HEK293T (cell line): ENCODE results near the gene DNAJB11.

Source experiments
- CTCF ChIA-PET: fragments of 350-600 bp; formaldehyde crosslinking; extraction: SDS; loops from one replicate; lab custom pipeline; 2021; ENCODE audit warnings: antibody characterized with exemption, inconsistent platforms; lab: Yijun Ruan, JAX
- POLR2A ChIA-PET: fragments of 350-600 bp; formaldehyde crosslinking; extraction: SDS; loops from one replicate; lab custom pipeline; 2020; ENCODE audit warnings: antibody characterized with exemption, inconsistent platforms; lab: Yijun Ruan, JAX
- DNase-seq: peaks from one replicate; pipeline ENCODE4 v3.0.0; 2012; ENCODE audit warnings: mixed read lengths; ENCODE audit errors: extremely low spot score
- ARNT ChIP-seq: fragments of 450-650 bp; IDR thresholded peaks from 2 replicates; pipeline ENCODE4 v1.6.1; 2017; ENCODE audit warnings: mild to moderate bottlenecking
- BHLHE40 ChIP-seq: fragments of 450-650 bp; IDR thresholded peaks from 2 replicates; pipeline ENCODE4 v1.6.1; 2016; ENCODE audit warnings: mild to moderate bottlenecking, moderate library complexity, borderline replicate concordance
- CTBP1 ChIP-seq: fragments of 450-650 bp; IDR thresholded peaks from 2 replicates; pipeline ENCODE4 v1.6.1; 2016; ENCODE audit warnings: borderline replicate concordance
- ELF4 ChIP-seq: fragments of 450-650 bp; IDR thresholded peaks from 2 replicates; pipeline ENCODE4 v1.6.1; 2017; ENCODE audit warnings: antibody characterized with exemption
- FOXA1 ChIP-seq: fragments of 450-650 bp; IDR thresholded peaks from 2 replicates; pipeline ENCODE4 v1.6.1; 2016; ENCODE audit warnings: mild to moderate bottlenecking
- FOXK2 ChIP-seq: fragments of 450-650 bp; IDR thresholded peaks from 2 replicates; pipeline ENCODE4 v1.6.1; 2016; ENCODE audit warnings: mild to moderate bottlenecking
- FOXM1 ChIP-seq: fragments of 450-650 bp; IDR thresholded peaks from 2 replicates; pipeline ENCODE4 v1.6.1; 2017; ENCODE audit warnings: mild to moderate bottlenecking, borderline replicate concordance
- HDGF ChIP-seq: fragments of 450-650 bp; IDR thresholded peaks from 2 replicates; pipeline ENCODE4 v1.6.1; 2017; ENCODE audit warnings: antibody characterized with exemption, borderline replicate concordance
- L3MBTL2 ChIP-seq: fragments of 450-650 bp; conservative IDR thresholded peaks from 2 replicates; pipeline ENCODE4 v1.6.1; 2016; ENCODE audit warnings: mild to moderate bottlenecking
- LEF1 ChIP-seq: fragments of 450-650 bp; IDR thresholded peaks from 2 replicates; pipeline ENCODE4 v1.6.1; 2017; ENCODE audit warnings: mild to moderate bottlenecking, borderline replicate concordance
- NFRKB ChIP-seq: fragments of 450-650 bp; IDR thresholded peaks from 2 replicates; pipeline ENCODE4 v1.6.1; 2016; ENCODE audit warnings: mild to moderate bottlenecking, moderate library complexity
- PKNOX1 ChIP-seq: fragments of 450-650 bp; IDR thresholded peaks from 2 replicates; pipeline ENCODE4 v1.6.1; 2016
- SP1 ChIP-seq: fragments of 450-650 bp; IDR thresholded peaks from 2 replicates; pipeline ENCODE4 v1.6.1; 2017
- SUZ12 ChIP-seq: fragments of 450-650 bp; IDR thresholded peaks from 2 replicates; pipeline ENCODE4 v1.6.1; 2016; ENCODE audit warnings: mild to moderate bottlenecking
- TARDBP ChIP-seq: fragments of 450-650 bp; IDR thresholded peaks from 2 replicates; pipeline ENCODE4 v1.6.1; 2016
- ZNF384 ChIP-seq: fragments of 450-650 bp; IDR thresholded peaks from 2 replicates; pipeline ENCODE4 v1.6.1; 2016

DNAJB11 gene

GRCh38 chr3:186624598-186624997, 54.1 kb downstream of the DNAJB11 start:
- ChIA-PET CTCF (interaction anchor here (0.7 kb wide), 1 partner anchor 10 kb away, joined by 4 read pairs; no protein-coding TSS in a partner anchor), POLR2A (no interaction called here)
- TF ChIP-seq NFRKB (no peak), TARDBP (no peak), ARNT (no peak), SP1 (no peak), CTBP1 (no peak), HDGF (no peak), BHLHE40 (no peak), FOXK2 (no peak), FOXA1 (no peak), SUZ12 (no peak), PKNOX1 (no peak), ELF4 (no peak), LEF1 (no peak), ZNF384 (no peak), L3MBTL2 (no peak), FOXM1 (no peak)
- no peak for DNase-seq

DNA sequence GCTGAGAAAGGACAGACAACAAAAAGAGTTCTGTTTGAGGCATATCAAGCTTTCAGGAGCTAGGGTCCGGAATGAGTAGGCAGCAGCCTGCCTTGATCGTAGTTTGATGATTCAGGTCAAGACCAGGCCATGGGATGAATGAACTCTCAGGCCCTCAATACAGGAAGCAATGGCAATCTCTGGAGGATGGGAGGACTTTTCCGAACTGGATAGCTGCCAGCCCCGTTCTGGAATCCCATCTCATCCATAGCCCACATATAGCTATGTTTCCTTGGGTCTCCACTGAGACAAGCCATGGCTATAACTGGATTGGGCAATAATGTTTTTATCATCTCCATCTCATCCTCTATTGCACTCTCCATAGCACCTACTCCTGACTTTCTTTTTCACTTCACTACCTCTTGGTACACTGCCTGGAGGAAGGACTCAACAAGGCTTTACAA, 55.1 kb downstream of the DNAJB11 start:
- CTCF ChIA-PET = no interaction called here
- TF ChIP-seq SUZ12 = no peak
- POLR2A ChIA-PET = no interaction called here
- no peak for DNase-seq

- POLR2A ChIA-PET = no interaction called here
- DNase-seq = no peak
- CTCF ChIA-PET = no interaction called here
- no peak for TF ChIP-seq BHLHE40
- TF ChIP-seq ARNT = no peak
- TF ChIP-seq FOXK2 = no peak
- no peak for TF ChIP-seq ZNF384
- TF ChIP-seq ELF4 = no peak
- no peak for TF ChIP-seq HDGF
- TF ChIP-seq FOXM1 = no peak
- TF ChIP-seq SUZ12 = no peak
- TF ChIP-seq L3MBTL2 = no peak
- TF ChIP-seq FOXA1 = no peak
- no peak for TF ChIP-seq PKNOX1
- no peak for TF ChIP-seq NFRKB
- TF ChIP-seq CTBP1 = no peak
These were observed 55.8 kb downstream of the DNAJB11 start for GRCh38 chr3:186626254-186626847.

GRCh38 chr3:186627852-186628414, 57.4 kb downstream of the DNAJB11 start:
- CTCF ChIA-PET = no interaction called here
- TF ChIP-seq FOXK2 (no peak), ZNF384 (no peak), BHLHE40 (no peak), FOXA1 (no peak), SP1 (no peak), LEF1 (no peak)
- POLR2A ChIA-PET = no interaction called here
- DNase-seq = no peak

GRCh38 chr3:186628756-186629155, 58.2 kb downstream of the DNAJB11 start:
- TF ChIP-seq NFRKB (no peak), BHLHE40 (no peak), SP1 (no peak), TARDBP (no peak), L3MBTL2 (no peak), LEF1 (no peak), HDGF (no peak), ELF4 (no peak), SUZ12 (no peak), FOXM1 (no peak), CTBP1 (no peak)
- CTCF ChIA-PET = no interaction called here
- POLR2A ChIA-PET = no interaction called here
- no peak for DNase-seq

DNA sequence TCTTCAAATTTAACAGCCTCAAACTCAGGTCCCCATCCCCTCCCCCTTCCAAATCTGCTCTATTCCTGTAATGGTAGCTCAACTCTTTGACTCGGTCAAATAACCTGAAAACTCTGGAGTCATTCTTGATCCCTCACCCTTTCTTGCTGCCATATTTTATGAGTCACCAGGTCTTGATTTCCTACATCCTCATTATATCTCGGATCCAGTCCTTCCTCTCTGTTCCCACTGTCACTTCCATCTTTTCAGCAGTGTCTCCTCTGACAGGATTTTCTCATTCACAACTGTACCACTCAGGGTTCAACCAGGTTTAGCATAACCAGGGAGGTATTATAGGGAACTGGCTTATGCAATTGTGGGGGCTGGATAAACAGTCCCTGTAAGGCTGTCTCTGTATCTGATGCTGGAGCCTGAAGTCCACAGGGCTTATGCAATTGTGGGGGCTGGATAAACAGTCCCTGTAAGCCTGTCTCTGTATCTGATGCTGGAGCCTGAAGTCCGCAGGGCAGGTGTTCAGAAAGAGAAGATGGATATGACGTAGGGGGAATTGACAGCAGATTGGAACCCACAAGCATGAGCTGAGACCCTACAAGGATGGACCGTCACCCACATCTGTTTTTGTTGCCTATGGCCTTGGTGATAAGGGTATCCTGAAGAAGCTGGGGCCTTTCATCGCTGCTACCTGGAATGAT, 60.6 kb downstream of the DNAJB11 start:
- TF ChIP-seq FOXK2 (no peak), PKNOX1 (no peak), HDGF (no peak), ZNF384 (no peak), SUZ12 (no peak), NFRKB (no peak), TARDBP (no peak)
- no peak for DNase-seq
- POLR2A ChIA-PET = interaction anchor here (0.7 to 0.8 kb wide), 2 partner anchors 152 to 1501 kb away, joined by 3 to 4 read pairs; partner anchors contain the start of gene EIF4A2
- CTCF ChIA-PET = interaction anchor here (1.8 kb wide), 1 partner anchor 17 kb away, joined by 4 read pairs; no protein-coding TSS in a partner anchor
